K562 (cell line): ENCODE data around the gene FARP1. TPM values are rescaled to one million over a fixed set of nuclear protein-coding genes. Genes with fewer than 3 reads are reported as not detected.

Source experiments
- ATAC-seq: fragments of 200-7000 bp; cut with Tn5 transposase; 3 replicates; pipeline ENCODE4 v1.9.1; 2020; ENCODE audit warnings: moderate library complexity
- BruUV-seq: library from RNA; stranded (reverse); fragments of 400-500 nt; replicated peaks from 2 replicates; lab custom pipeline; 2021; lab: Mats Ljungman, UMichigan
- CTCF ChIA-PET: fragments of 300-600 bp; formaldehyde crosslinking; extraction: SDS; loops from one replicate; lab custom pipeline; 2021; ENCODE audit warnings: low intra/inter-chr PET ratio; lab: Yijun Ruan, JAX
- POLR2A ChIA-PET: fragments of 300-600, 350-650 bp; sonication (Branson Sonifier 250); formaldehyde crosslinking; extraction: SDS; loops from one replicate; lab custom pipeline; 2021; ENCODE audit warnings: antibody characterized with exemption, inconsistent platforms; lab: Yijun Ruan, JAX
- DNase-seq, 4 experiments: peaks; one replicate each; pipeline versions ENCODE4 v3.0.0 to v3.0.0-alpha.2; 2011 to 2018; ENCODE audit warnings: low spot score in 3 of 4, mixed read lengths in 3 of 4; ENCODE audit errors: extremely low read depth in 1 of 4
- FAIRE-seq: peaks from 2 replicates; lab custom pipeline; 2011; peaks lifted over from hg19 to GRCh38; lab: Jason Lieb, UNC
- H2AFZ ChIP-seq: 2 replicates; pipeline ENCODE4 v1.6.0; 2011; ENCODE audit warnings: low read depth, low read length, control low read depth, inconsistent platforms
- H3K27ac ChIP-seq: fragments of 200-600 bp; 3 replicates; pipeline ENCODE4 v1.8.0; 2011; ENCODE audit warnings: low read depth, mild to moderate bottlenecking, control low read depth, inconsistent platforms, low read length, moderate library complexity, mixed read lengths; ENCODE audit errors: extremely low read depth
- H3K27me3 ChIP-seq, 2 experiments: fragments of 300-600 bp in 1 of 2; 2 replicates in 1 of 2; 3 replicates in 1 of 2; pipeline versions ENCODE4 v1.6.0 to v1.8.0; 2011; ENCODE audit warnings: inconsistent platforms in 2 of 2, low read length in 2 of 2, mild to moderate bottlenecking in 1 of 2, mixed read lengths in 1 of 2, moderate library complexity in 1 of 2; ENCODE audit not compliant: control insufficient read depth in 2 of 2, insufficient read depth in 2 of 2
- H3K36me3 ChIP-seq: fragments of 300-600 bp; 3 replicates; pipeline ENCODE4 v1.8.0; 2011; ENCODE audit warnings: mild to moderate bottlenecking, low read length, inconsistent platforms; ENCODE audit not compliant: control insufficient read depth, insufficient read depth
- H3K4me1 ChIP-seq, 2 experiments: fragments of 200-600 bp in 1 of 2; replicated peaks in 1 of 2; 2 replicates in 1 of 2; 3 replicates in 1 of 2; pipeline versions ENCODE4 v1.5.1 to v1.8.0; 2011; ENCODE audit warnings: inconsistent platforms in 2 of 2, low read length in 2 of 2, mild to moderate bottlenecking in 1 of 2, mixed read lengths in 1 of 2, moderate library complexity in 1 of 2; ENCODE audit not compliant: control insufficient read depth in 2 of 2, insufficient read depth in 2 of 2
- H3K4me2 ChIP-seq: 2 replicates; pipeline ENCODE4 v1.6.1; 2011; ENCODE audit warnings: low read length, control low read depth, inconsistent platforms, mixed read lengths; ENCODE audit not compliant: insufficient read depth
- H3K4me3 ChIP-seq: fragments of 200-600 bp; sonication (generic), shearing (Covaris generic); 2 replicates; pipeline ENCODE4 v1.5.1; 2016; ENCODE audit warnings: control low read depth, inconsistent platforms
- H3K79me2 ChIP-seq: fragments of 200-600 bp; 3 replicates; pipeline ENCODE4 v1.8.0; 2011; ENCODE audit warnings: low read length, inconsistent platforms; ENCODE audit not compliant: control insufficient read depth, insufficient read depth
- H3K9ac ChIP-seq, 2 experiments: 2 replicates each; pipeline versions ENCODE4 v1.6.0 to v1.6.1; 2011; ENCODE audit warnings: low read depth in 2 of 2, low read length in 2 of 2, control low read depth in 1 of 2, inconsistent platforms in 1 of 2, mild to moderate bottlenecking in 1 of 2, mixed read lengths in 1 of 2; ENCODE audit not compliant: insufficient read depth in 1 of 2
- H3K9me1 ChIP-seq: one replicate; pipeline ENCODE4 v1.6.0; 2011; ENCODE audit warnings: inconsistent platforms, mild to moderate bottlenecking, low read length, moderate library complexity; ENCODE audit not compliant: control insufficient read depth, insufficient read depth
- H3K9me3 ChIP-seq: replicated peaks from 2 replicates; pipeline ENCODE4 v1.5.1; 2011; ENCODE audit warnings: low read depth, low read length, inconsistent platforms; ENCODE audit not compliant: control insufficient read depth, insufficient read depth
- H4K20me1 ChIP-seq: replicated peaks from 2 replicates; pipeline ENCODE4 v1.6.1; 2011; ENCODE audit warnings: low read length, inconsistent platforms, mixed read lengths; ENCODE audit not compliant: control insufficient read depth, insufficient read depth
- CGGBP1 ChIP-seq: fragments of 250-450 bp; sonication (Bioruptor Pico); IDR thresholded peaks from 2 replicates; pipeline ENCODE4 v1.9.0; 2021; ENCODE audit warnings: mild to moderate bottlenecking
- COPS2 ChIP-seq: fragments of 450-650 bp; conservative IDR thresholded peaks from 2 replicates; pipeline ENCODE4 v1.6.1; 2016; ENCODE audit warnings: mild to moderate bottlenecking, moderate library complexity
- EHMT2 ChIP-seq: fragments of 450-650 bp; IDR thresholded peaks from 2 replicates; pipeline ENCODE4 v1.6.1; 2018; ENCODE audit warnings: antibody characterized with exemption
- ETV1 ChIP-seq: fragments of 450-650 bp; conservative IDR thresholded peaks from 2 replicates; pipeline ENCODE4 v1.6.1; 2016; ENCODE audit warnings: missing genetic modification characterization, control low read depth, low read depth, missing compliant biosample characterization
- HMGXB4 ChIP-seq: sonication (generic); formaldehyde crosslinking; IDR thresholded peaks from 2 replicates; pipeline ENCODE4 v1.8.1; 2023; ENCODE audit warnings: mild to moderate bottlenecking, missing genetic modification reagents
- IFI16 ChIP-seq: fragments of 250-450 bp; sonication (Bioruptor Pico); IDR thresholded peaks from 2 replicates; pipeline ENCODE4 v2.1.2; 2022; ENCODE audit warnings: mild to moderate bottlenecking, inconsistent platforms
- IRF9 ChIP-seq: fragments of 450-650 bp; IDR thresholded peaks from 2 replicates; pipeline ENCODE4 v1.6.1; 2016; ENCODE audit warnings: missing biosample characterization, missing genetic modification characterization
- LARP7 ChIP-seq: fragments of 450-650 bp; IDR thresholded peaks from 2 replicates; pipeline ENCODE4 v1.6.1; 2016
- SMAD3 ChIP-seq: fragments of 450-650 bp; formaldehyde crosslinking; conservative IDR thresholded peaks from 2 replicates; pipeline ENCODE4 v1.4.0; 2020; ENCODE audit warnings: mild to moderate bottlenecking
- STAT6 ChIP-seq: sonication (generic); formaldehyde crosslinking; IDR thresholded peaks from 2 replicates; pipeline ENCODE4 v1.8.1; 2023; ENCODE audit warnings: mild to moderate bottlenecking, missing genetic modification reagents
- TEAD4 ChIP-seq, 2 experiments: sonication (generic) in 1 of 2; formaldehyde crosslinking in 1 of 2; IDR thresholded peaks; 2 replicates each; pipeline versions ENCODE4 v1.6.1 to v1.8.0; 2012 to 2022; ENCODE audit warnings: borderline replicate concordance in 1 of 2, inconsistent platforms in 1 of 2, low read length in 1 of 2, mild to moderate bottlenecking in 1 of 2, missing genetic modification reagents in 1 of 2
- XRCC5 ChIP-seq: fragments of 200-400 bp; formaldehyde crosslinking; IDR thresholded peaks from 2 replicates; pipeline ENCODE4 v1.6.1; 2017; ENCODE audit warnings: low read depth, mild to moderate bottlenecking, low read length
- ZBTB43 ChIP-seq: sonication (generic); formaldehyde crosslinking; IDR thresholded peaks from 2 replicates; pipeline ENCODE4 v1.8.0; 2023; ENCODE audit warnings: mild to moderate bottlenecking, missing genetic modification reagents
- ZNF184 ChIP-seq: sonication (generic); formaldehyde crosslinking; IDR thresholded peaks from 2 replicates; pipeline ENCODE4 v1.5.0; 2020; ENCODE audit warnings: missing genetic modification reagents
- ZNF699 ChIP-seq: fragments of 250-450 bp; sonication (Bioruptor Pico); IDR thresholded peaks from 2 replicates; pipeline ENCODE4 v1.8.0; 2021; ENCODE audit warnings: mild to moderate bottlenecking, moderate library complexity; ENCODE audit not compliant: insufficient replicate concordance
- WGBS: fragments of 100-300 bp; shearing (Covaris generic); methylation state at CpG from one replicate; pipeline ENCODE4 v1.1.6; 2016; ENCODE audit warnings: low coverage, mixed read lengths; ENCODE audit not compliant: insufficient coverage; ENCODE audit errors: missing lambda C conversion rate; 5-methylcytosine and 5-hydroxymethylcytosine counted together
- in situ Hi-C: fragments of 300-500 bp; cut with MboI; formaldehyde crosslinking; loops from 4 replicates; pipeline ENCODE4 v1.15.0; 2018; ENCODE audit warnings: inconsistent platforms, mixed read lengths
- intact Hi-C: fragments of 100-400 bp; cut with micrococcal nuclease; formaldehyde crosslinking; loops from 2 replicates; pipeline ENCODE4 v1.14.2; 2022
- polyA plus RNA-seq, 8 experiments: library from polyadenylated mRNA; depleted of rRNA in 4 of 8; stranded (reverse) in 5 of 8; unstranded in 3 of 8; fragments of >200 nt; fragmentation: Nextera tagmentation in 2 of 8; fragmentation: Illumina TruSeq in 1 of 8; extraction: Ambion mirVana in 2 of 8; extraction: Trizol in 1 of 8; gene quantifications; 2 replicates each; pipeline versions ENCODE4 v1.2.1 to v1.2.3, GENCODE V29; 2011 to 2014; ENCODE audit warnings: inconsistent platforms in 1 of 8, missing spikeins in 1 of 8
- total RNA-seq, 7 experiments: library from RNA; depleted of rRNA in 6 of 7; stranded (reverse); fragments of >200 nt in 6 of 7; fragmentation: Illumina TruSeq in 2 of 7; extraction: Trizol in 2 of 7; gene quantifications; 2 replicates each; pipeline versions ENCODE4 v1.2.1 to v1.2.3, GENCODE V29; 2011 to 2021; ENCODE audit warnings: low replicate concordance in 1 of 7

The FARP1 gene
- total and polyA plus RNA-seq, 9 of the 15 experiments (the other 6 are each of a cell fraction or from before 2014, with no cell fraction given), result 0.03 to 0.29 (median 0.05) TPM; not detected in 3

GRCh38 chr13:98486412-98486811 is 343.5 kb downstream of the FARP1 start (continued):
- TF ChIP-seq COPS2, result no peak

- Histone ChIP-seq H3K27me3 (no peaks in the 10 kb centered on the region), H3K4me2 (no peak overlapping the region), H3K36me3 (no peaks in the 10 kb centered on the region), H3K27ac (no peak overlapping the region), H3K9me1 (peaks cover 16% of the 10 kb centered on the region), H4K20me1 (peaks cover 29% of the 10 kb centered on the region), H2AFZ (no peak overlapping the region), H3K9me3 (no peaks in the 10 kb centered on the region), H3K4me1 (peaks cover 24 to 31% of the 10 kb centered on the region in 2 experiments; a peak in 4 of 5 replicates), H3K9ac (no peak overlapping the region), H3K79me2 (peaks cover 85% of the 10 kb centered on the region), H3K4me3 (no peak overlapping the region)
- in situ Hi-C loops, result no loop called here
- CTCF ChIA-PET, result no interaction called here
- no TSS peak for BruUV-seq
- intact Hi-C loops, result no loop called here
- DNase-seq (no peak), FAIRE-seq (no peak), ATAC-seq (no peak)
- WGBS, result 75% methylated on average over 5 of the region's 5 CpGs
- POLR2A ChIA-PET, result no interaction called here
- TF ChIP-seq CGGBP1 (CRISPR knock-in tag) (no peak), LARP7 (no peak), ZNF699 (CRISPR knock-in tag) (no peak), ZBTB43 (CRISPR knock-in tag) (no peak), ZNF184 (CRISPR knock-in tag) (no peak), XRCC5 (no peak), HMGXB4 (no peak), COPS2 (no peak), IRF9 (tag) (no peak), EHMT2 (no peak), STAT6 (CRISPR knock-in tag) (no peak), IFI16 (CRISPR knock-in tag) (no peak), SMAD3 (CRISPR knock-in tag) (no peak), TEAD4 (IDR thresholded peaks at IDR 0.05; ENCODE audit: low read length) (no peak), TEAD4 (CRISPR knock-in tag; IDR thresholded peaks at IDR 0.05; ENCODE audit: borderline replicate concordance) (no peak), ETV1 (tag) (no peak)
These were observed 344.1 kb downstream of the FARP1 start for GRCh38 chr13:98487016-98487415.
